ENCODE data around the gene ZNHIT1.

- TF ChIP-seq CTCF (IDR thresholded peaks at IDR 0.05) (no peak), ZFX (IDR thresholded peaks at IDR 0.05; ENCODE audit: borderline replicate concordance) (no peak)
Observed at GRCh38 chr7:101250324-101250723, 32.4 kb downstream of the ZNHIT1 start.
